DMS79 (cell line): ENCODE measurements around the gene ANKDD1B.

Experiments
- DNase-seq: peaks from one replicate; lab custom pipeline; 2025; lab: John Stamatoyannopoulos, UW

The ANKDD1B gene

DNA sequence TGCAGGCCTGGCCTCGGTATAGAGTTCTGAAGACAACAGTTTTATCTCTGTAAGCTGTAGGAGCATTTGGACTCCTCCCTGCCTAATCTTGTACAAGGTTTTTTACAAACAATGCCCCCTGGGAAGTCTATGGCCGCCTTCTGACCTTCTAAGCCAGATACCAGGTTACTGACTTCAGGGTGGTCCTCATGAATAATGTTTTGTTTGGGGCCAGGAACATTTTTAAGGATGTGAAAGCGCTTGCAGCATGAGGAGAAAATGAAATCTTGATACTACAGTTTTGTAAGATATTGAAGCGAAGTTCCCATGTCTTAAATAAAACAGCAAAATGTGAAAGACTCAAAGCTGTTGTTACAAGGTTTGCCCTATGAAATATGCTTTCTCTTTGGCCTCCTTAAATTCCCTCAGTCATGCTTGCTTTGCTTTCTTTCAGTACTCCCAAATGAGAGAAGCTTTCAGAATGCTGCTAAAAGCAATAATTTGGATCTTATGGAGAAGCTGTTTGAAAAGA, 5.2 kb downstream of the ANKDD1B start:
- no peak for DNase-seq

- DNase-seq: no peak
Observed at GRCh38 chr5:75616971-75617621, 5.8 kb downstream of the ANKDD1B start.

DNA sequence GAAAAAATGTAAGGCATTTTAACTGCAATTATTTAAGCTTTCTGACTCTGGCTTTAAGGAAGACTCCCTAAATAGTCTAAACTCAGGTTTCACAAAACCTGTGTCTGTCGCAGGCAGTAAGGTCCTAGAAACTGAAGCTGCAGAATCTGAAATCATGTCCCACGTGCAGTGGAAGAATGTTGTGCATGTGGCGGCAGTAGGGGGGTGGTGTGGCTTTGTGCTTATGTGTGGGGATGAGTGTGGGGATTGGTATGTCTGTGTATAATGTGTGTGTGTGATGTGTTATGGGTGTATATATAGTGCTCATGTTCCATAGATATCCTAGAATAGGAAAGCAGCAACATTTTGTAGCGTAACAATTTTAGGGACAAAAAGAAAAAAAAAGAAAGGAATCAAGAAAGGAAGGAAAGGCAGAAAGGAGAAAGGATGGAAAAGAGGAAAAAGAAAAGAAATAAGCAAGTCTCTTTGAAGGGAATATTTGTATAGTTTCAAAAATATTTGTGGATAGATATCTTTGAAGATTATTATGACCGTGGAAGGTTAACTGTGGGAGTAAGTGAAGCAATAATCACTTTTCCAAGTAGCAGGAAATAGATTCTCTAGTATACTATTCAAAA, 6.6 kb downstream of the ANKDD1B start:
- DNase-seq: no peak

DNA sequence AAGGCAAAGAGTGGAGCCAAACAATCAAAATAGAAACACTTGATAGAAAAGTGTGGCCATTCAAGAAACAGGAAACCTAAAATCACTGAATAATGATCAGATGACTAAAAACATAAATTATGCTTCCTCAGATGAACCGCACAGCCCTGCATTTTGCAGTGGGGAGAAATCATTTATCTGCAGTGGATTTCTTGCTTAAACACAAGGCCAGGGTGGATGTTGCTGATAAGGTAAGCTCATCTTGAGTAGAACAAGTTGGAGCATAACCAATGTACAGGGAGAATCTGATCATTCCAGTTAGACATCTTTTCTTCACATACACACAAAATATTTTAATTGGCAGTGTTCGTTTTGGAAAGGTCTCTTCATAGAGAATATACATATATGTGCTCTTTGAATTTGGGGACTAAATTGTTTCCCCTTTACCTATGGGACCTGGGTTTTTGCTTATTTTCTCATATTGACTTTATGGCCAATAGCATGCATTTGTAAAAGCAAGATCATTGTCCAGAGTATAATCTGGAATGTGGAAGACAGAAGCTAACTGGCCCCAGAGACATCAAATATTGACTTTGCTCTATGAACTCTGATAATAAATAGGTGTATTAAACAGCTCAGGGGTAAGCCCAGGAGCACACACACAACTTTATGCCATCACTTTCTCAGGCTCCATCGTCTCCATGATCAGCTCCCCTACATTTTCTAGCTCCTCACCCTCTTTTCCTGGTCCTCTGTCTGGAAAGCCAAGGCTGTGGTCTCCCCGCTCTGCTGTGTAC, 9.1 kb downstream of the ANKDD1B start:
- DNase-seq: no peak

DNA sequence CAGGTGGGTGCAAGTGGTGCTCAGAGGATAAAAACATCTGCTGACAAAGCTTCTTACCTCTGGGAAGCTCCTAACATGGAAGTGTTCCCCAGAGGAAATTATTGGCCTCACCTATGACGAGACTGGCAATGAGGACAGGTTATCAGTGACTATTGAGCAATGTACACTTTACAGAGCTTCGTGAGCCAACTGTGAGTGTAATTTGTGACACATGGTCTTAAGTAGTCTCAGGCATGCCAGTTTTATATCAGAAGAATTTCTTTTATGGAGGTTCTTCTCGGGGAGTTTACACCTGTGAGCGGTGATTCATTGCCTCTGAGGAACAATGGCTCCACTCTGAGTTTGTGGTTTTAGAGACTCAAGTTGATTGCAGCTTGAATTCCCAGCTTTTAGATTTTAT, 11.3 kb downstream of the ANKDD1B start:
- peak; percentile 8 for DNase-seq

DNA sequence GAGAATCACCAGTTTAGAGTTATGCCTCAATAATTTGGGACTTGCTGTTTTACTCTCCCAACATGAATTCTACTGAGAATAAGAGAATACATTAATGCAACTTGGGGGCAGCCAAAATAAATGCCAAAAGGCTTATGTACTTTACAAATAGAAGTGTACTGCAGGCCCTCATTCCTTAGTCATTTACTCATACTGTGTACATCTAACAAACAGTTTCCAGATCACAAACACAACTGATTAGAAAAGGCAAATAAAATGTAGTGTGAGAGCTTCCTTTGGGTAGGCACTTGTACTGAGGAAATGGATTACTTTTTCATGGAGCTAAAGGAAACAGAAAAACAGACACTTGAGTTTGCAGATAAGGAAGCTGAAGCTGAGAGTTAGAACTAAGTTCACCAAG, 12.6 kb downstream of the ANKDD1B start:
- no peak for DNase-seq

DNA sequence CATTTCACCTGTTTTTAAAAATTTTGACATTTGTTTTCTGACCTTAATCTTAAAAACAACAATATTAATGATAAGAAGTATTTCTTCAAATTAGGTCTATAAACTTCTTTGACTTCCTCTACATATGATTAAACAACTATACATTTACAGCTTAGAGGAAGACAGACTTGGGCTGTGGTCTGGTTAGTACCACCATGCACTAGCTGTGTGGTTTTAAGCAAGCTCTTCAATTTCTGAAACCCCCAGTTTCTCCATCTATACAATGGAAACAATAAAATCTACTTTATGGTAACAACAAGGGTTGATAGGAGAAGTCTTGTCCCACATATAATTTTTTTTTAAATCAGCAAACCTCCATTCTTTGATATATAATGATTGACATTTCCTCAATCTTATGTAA, 15.7 kb downstream of the ANKDD1B start:
- no peak for DNase-seq

- no peak for DNase-seq
Observed at GRCh38 chr5:75627801-75628200, 16.5 kb downstream of the ANKDD1B start.

DNA sequence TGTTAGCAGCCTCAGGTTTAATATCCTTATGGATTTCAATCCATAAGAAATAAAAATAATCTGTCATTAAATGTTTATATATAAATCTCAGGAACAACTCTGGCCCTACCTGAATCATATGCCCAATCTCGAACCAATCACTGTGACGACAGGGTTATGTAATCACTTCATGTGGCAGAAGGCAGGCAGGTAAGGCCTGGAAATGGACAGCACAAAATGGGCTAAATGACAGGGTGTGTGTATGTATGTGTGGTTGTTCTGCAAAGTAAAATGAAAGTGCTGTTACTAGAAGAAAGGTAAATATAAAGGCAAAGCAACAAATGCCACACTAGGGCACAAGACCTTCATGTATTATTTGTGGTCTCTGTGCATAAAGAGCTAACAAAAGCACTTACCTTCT, 19.6 kb downstream of the ANKDD1B start:
- no peak for DNase-seq

GRCh38 chr5:75632321-75632720, 21.1 kb downstream of the ANKDD1B start:
- no peak for DNase-seq

DNA sequence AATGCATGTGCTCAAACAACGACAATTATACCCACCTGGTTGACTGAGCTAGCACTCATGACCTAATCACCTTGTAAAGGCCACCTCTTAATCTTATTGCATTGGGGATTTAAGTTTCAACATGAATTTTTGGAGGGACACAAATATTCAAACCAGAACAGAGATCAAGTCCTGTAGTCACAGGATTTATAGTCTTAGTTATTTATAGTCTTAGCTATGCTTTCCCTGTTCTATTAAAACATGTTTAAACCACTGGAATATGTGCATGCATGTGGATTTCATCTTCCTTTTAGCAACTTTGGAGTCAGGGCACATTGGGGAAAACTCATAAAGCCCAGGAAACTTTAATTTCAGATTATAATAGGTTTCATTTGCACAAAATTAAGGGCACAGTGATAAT, 26.7 kb downstream of the ANKDD1B start:
- no peak for DNase-seq

DNA sequence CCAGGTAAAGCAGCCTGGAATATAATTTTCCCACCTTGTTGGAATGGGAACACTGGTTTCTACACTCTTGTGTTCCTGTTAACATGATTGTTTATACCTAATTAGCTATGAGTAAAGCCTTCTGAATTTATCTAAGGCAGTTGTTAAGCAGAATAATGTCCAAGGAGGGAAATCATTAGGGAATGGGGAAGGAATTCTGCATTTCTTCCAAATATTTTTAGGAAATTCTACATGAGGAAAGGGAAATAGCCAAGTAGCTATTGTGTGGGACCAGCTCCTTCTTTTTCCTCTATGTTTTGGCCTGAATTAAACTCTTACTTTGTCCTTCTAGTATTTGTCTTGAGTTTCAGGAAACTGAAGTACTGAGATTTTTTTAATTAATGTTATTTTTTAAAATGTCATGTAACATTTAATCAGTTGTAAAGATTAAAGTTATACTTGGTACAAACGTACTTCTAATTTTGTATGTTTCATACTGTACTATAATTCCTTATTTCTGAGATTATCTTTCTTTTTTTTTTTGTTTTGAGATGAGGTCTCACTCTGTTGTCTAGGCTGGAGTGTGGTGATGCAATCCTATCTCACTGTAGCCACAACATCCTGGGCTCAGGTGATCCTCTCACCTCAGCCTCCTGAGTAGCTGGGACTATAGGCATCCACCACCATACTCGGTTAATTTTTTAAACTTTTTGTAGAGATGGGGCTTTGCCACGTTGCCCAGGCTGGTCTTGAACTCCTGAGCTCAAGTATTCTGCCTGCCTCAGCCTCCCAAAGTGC, 28.5 kb downstream of the ANKDD1B start:
- no peak for DNase-seq

DNA sequence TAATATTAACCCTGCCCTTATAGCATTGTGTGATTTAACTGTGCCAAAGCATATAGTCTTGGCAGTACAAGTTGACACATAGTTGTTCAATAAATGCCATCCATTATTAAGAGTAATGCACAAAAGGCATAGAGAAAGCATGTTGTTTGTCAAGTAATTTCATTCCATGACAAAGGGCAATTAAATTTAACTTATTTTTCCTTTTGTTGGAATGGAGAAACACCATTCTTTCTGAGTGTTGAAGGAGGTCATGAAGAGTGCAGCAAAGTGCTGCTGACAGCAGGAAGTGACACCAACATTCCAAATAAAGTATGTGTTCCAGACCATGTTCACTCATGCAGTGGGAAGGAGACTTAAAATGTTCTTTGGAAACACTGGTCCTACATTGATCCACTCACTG, 29.1 kb downstream of the ANKDD1B start:
- DNase-seq: no peak

DNA sequence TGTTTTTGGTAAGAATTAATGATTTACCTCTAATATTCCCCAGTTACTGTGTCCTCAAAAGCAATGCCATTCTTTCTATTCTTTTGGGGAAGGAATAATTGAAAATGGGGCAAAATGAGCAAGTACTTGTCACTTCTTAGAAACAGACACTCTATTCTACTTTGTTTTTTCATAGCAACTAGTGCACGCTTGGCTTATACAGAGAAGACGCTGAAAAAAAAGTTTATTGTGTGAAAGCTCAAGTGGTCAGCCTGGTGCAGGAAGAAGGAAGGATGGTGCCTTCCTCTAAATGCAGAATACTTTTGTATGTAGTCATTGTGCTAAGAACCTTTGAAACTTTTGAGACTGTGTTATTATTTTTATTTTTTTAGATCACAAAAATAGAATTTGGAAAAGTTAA, 29.6 kb downstream of the ANKDD1B start:
- DNase-seq: no peak

GRCh38 chr5:75648712-75649111, 37.5 kb downstream of the ANKDD1B start:
- no peak for DNase-seq

DNA sequence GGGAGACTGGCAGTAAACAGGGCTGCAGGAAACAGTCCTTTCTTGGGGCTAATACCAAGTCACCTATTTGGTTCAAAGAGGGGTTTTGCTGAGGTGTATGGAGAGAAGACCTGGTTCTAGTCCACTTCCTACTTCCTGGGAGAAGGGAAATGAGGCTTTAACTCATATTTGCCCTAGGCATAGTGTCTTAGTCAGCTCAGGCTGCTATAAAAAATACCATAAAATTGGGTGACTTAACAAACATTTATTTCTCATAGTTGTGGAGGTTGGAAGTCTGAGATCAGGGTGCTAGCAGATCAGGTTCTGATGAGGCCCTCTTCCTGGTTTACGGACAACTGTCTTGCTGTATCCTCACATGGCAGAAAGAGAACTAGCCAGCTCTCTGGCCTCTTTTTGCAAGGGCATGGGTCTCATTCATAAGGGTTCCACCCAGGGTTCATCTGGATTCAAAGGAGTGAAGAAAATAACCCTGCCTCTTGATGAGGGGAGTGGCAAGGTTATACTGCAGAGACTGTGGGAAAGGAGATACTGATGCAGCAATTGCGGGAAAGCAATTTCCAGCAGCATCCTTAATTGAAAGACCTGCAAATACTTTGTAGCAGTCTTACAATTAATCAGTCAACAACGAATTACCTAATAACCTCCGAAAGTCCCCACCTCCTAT, 40.5 kb downstream of the ANKDD1B start:
- DNase-seq: no peak

GRCh38 chr5:75653521-75653920, 42.3 kb downstream of the ANKDD1B start:
- no peak for DNase-seq

DNA sequence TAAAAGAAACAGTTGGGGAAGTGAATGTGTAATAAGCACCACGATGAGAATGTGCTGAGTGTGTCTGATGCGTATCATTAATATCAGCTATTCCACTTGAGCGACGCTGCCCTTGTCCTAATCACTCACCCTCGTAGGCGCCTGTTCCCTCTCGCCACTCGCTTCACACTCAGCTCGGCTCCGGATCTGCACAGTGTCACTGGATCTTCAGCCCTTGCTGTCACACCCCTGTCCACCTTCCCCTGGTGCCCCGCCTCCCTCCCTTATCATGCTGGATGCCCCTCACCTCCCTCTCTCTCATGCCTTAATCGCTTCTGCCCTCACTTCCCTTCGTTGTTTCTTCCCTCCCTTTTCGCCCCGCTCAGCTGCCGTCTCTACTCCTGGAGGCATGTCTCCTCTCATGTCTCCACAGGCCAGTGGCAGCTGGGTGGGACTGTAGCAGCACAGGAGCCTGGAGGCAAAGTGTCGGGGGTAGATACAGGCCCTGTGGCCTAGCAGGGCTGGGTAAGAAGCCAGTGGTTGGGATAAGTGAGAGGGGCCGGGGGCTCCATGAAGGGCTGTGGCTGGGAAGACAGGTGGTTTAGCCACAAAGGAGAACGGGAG, 43.5 kb downstream of the ANKDD1B start:
- no peak for DNase-seq

GRCh38 chr5:75656311-75657003, 45.2 kb downstream of the ANKDD1B start:
- peak; percentile 36 for DNase-seq

DNA sequence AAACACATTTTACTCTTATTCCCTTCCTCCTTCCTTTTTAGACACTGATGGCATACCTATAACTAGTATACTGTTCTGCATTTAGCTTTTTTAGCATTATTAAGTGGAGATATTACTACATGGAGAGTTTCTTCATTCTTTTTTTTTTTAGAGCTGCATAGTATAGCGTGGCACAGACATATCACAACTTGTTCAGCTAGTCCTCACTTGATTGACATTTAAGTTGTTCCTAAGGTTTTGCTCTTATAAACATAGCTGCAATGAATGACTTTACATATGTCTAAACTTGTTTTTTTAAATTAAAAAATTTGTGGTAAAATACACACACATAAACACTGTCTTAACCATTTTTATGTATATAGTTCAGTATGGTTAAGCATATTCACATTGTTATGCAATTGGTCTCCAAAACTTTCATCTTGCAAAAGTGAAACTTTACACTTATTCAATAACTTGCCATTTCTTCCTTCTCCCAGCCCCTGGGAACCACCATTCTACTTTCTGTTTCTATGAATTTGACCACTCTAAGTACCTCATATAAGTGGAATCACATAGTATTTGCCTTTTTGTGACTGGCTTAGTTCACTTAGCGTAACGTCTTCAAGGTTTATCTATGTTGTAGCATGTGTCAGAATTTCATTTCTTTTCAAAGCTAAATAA, 48.7 kb downstream of the ANKDD1B start:
- no peak for DNase-seq
